Esophagus squamous epithelium (tissue), 4 donors: ENCODE data around the gene STX12.

Experiments
- POLR2A ChIP-seq, 4 donors: fragments of 450-650 bp; IDR thresholded peaks; one replicate each; pipeline ENCODE4 v1.6.1; 2017; ENCODE audit warnings: antibody characterized with exemption in 4 of 4, mild to moderate bottlenecking in 4 of 4, moderate library complexity in 3 of 4
- TF ChIP-seq, protein P1 (sequence below), 6 experiments: fragments of 450-650 bp in 4 of 6; fragments of 200-600 bp in 2 of 6; sonication (generic) in 2 of 6; IDR thresholded peaks; one replicate each; pipeline ENCODE4 v1.5.1; 2016 to 2019; ENCODE audit warnings: antibody characterized with exemption in 6 of 6, mild to moderate bottlenecking in 4 of 6, moderate library complexity in 4 of 6

DNA sequence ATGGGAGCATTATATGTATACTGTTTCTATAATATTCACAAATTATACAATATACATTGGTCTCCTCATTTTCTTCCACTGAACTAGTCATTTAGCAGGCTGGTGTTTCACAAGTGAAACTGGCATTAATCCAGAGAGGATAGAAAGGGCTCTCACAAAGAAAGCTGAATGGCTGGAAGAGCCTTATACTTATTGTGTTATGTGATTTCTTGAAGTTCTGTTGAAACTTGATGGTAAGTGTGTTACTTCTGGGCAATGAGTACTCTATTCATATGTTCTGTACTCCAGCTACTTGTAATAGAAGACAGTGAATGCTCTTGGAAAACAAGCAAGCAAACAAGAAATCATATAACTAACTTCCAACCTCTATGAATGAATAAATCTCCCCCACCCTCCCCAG, 14.9 kb downstream of the STX12 start:
- TF ChIP-seq, protein P1, sequence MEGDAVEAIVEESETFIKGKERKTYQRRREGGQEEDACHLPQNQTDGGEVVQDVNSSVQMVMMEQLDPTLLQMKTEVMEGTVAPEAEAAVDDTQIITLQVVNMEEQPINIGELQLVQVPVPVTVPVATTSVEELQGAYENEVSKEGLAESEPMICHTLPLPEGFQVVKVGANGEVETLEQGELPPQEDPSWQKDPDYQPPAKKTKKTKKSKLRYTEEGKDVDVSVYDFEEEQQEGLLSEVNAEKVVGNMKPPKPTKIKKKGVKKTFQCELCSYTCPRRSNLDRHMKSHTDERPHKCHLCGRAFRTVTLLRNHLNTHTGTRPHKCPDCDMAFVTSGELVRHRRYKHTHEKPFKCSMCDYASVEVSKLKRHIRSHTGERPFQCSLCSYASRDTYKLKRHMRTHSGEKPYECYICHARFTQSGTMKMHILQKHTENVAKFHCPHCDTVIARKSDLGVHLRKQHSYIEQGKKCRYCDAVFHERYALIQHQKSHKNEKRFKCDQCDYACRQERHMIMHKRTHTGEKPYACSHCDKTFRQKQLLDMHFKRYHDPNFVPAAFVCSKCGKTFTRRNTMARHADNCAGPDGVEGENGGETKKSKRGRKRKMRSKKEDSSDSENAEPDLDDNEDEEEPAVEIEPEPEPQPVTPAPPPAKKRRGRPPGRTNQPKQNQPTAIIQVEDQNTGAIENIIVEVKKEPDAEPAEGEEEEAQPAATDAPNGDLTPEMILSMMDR (IDR thresholded peaks at IDR 0.05): no peak
- no peak for TF ChIP-seq POLR2A (IDR thresholded peaks at IDR 0.05)
